ENCODE measurements around the gene ZP2. TPM values are rescaled to one million over a fixed set of nuclear protein-coding genes. Genes with fewer than 3 reads are reported as not detected.

ZP2 gene
- total and polyA plus RNA-seq, 9 donors: 0.36 to 1.1 (median 0.37) TPM; not detected in 6

GRCh38 chr16:21194771-21195301 lies 16.5 kb downstream of the ZP2 start:
- intact Hi-C loops (cut with DNase I): no loop called here
- Histone ChIP-seq H3K27ac (no peak overlapping the region), H3K27me3 (no peaks in the 10 kb centered on the region)

DNA sequence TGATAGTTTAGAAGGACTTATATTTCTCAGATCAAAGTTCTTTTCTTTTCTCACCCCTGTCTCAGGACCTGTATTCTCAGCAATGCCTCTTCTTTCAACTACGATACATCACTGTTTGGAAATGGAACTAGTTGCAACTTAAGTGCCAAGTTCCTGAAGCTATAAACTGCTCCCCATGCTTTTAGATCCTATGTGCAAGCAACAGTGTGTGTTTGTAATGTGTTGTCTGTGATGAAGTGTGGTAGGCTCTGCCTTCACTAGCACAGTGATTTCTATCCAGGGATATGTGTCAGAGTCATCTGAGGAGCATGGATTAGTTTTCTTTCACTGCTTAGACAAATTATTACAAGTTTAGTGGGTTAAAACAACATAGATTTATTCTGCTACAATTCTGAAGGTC lies 18.4 kb downstream of the ZP2 start:
- Histone ChIP-seq H3K4me1 (ENCODE audit: insufficient read depth) (peaks cover 2% of the 10 kb centered on the region), H3K9me3 (no peaks in the 10 kb centered on the region), H3K36me3 (no peaks in the 10 kb centered on the region), H3K27ac (no peak overlapping the region), H3K27me3 (no peaks in the 10 kb centered on the region), H3K4me3 (no peak overlapping the region)
- intact Hi-C loops (cut with DNase I): no loop called here
- WGBS, 3 donors: 42 to 64% (median 64%) methylated on average over 1 of the region's 1 CpG
- DNase-seq: no peak
- TF ChIP-seq EP300 (IDR thresholded peaks at IDR 0.05) (no peak), POLR2A (IDR thresholded peaks at IDR 0.05) (no peak)
- TF ChIP-seq, protein P1, sequence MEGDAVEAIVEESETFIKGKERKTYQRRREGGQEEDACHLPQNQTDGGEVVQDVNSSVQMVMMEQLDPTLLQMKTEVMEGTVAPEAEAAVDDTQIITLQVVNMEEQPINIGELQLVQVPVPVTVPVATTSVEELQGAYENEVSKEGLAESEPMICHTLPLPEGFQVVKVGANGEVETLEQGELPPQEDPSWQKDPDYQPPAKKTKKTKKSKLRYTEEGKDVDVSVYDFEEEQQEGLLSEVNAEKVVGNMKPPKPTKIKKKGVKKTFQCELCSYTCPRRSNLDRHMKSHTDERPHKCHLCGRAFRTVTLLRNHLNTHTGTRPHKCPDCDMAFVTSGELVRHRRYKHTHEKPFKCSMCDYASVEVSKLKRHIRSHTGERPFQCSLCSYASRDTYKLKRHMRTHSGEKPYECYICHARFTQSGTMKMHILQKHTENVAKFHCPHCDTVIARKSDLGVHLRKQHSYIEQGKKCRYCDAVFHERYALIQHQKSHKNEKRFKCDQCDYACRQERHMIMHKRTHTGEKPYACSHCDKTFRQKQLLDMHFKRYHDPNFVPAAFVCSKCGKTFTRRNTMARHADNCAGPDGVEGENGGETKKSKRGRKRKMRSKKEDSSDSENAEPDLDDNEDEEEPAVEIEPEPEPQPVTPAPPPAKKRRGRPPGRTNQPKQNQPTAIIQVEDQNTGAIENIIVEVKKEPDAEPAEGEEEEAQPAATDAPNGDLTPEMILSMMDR (IDR thresholded peaks at IDR 0.05): no peak

More at GRCh38 chr16:21194771-21195301, 16.5 kb downstream of the ZP2 start:
- no peak for DNase-seq
- Histone ChIP-seq H3K4me1 (ENCODE audit: insufficient read depth) (no peaks in the 10 kb centered on the region), H3K36me3 (no peaks in the 10 kb centered on the region), H3K9me3 (no peaks in the 10 kb centered on the region), H3K4me3 (no peak overlapping the region)
- TF ChIP-seq, protein P1 (IDR thresholded peaks at IDR 0.05): no peak
- no peak for TF ChIP-seq POLR2A (IDR thresholded peaks at IDR 0.05)
- no peak for TF ChIP-seq EP300 (IDR thresholded peaks at IDR 0.05)
- WGBS, 3 donors: 17 to 21% (median 17%) methylated on average over 6 of the region's 6 CpGs

GRCh38 chr16:21190599-21190998 lies 20.8 kb downstream of the ZP2 start:
- TF ChIP-seq, protein P1 (IDR thresholded peaks at IDR 0.05): no peak
- TF ChIP-seq EP300 (IDR thresholded peaks at IDR 0.05): no peak
- Histone ChIP-seq H3K36me3 (no peaks in the 10 kb centered on the region), H3K4me3 (no peak overlapping the region), H3K4me1 (ENCODE audit: insufficient read depth) (peaks cover 2% of the 10 kb centered on the region), H3K9me3 (no peaks in the 10 kb centered on the region), H3K27ac (no peak overlapping the region), H3K27me3 (no peaks in the 10 kb centered on the region)
- intact Hi-C loops (cut with DNase I): no loop called here
- DNase-seq: no peak

GRCh38 chr16:21190013-21190412 lies 21.4 kb downstream of the ZP2 start:
- TF ChIP-seq, protein P1 (IDR thresholded peaks at IDR 0.05): no peak
- no peak for TF ChIP-seq POLR2A (IDR thresholded peaks at IDR 0.05)
- no peaks in the 10 kb centered on the region for H3K27me3 ChIP-seq
- no peaks in the 10 kb centered on the region for H3K36me3 ChIP-seq
- H3K4me3 ChIP-seq: no peak overlapping the region
- WGBS, 3 donors: 94 to 99% (median 94%) methylated on average over 4 of the region's 4 CpGs
- intact Hi-C loops (cut with DNase I): no loop called here
- DNase-seq: no peak
- H3K9me3 ChIP-seq: no peaks in the 10 kb centered on the region
- H3K4me1 ChIP-seq (ENCODE audit: insufficient read depth): peaks cover 2% of the 10 kb centered on the region
- no peak overlapping the region for H3K27ac ChIP-seq

All from ovary (tissue), 9 donors.